H9 (cell line): ENCODE results near the gene TM9SF3. TPM values are rescaled to one million over a fixed set of nuclear protein-coding genes. Genes with fewer than 3 reads are reported as not detected.

Experiments
- DNase-seq: peaks from one replicate; pipeline ENCODE4 v3.0.0-alpha.2; 2017
- H2AFZ ChIP-seq: one replicate; pipeline ENCODE4 v1.6.1; 2013; ENCODE audit warnings: mild to moderate bottlenecking, low read length, control low read depth, moderate library complexity
- H2AK5ac ChIP-seq: 2 replicates; pipeline ENCODE4 v1.6.1; 2013; ENCODE audit warnings: low read length, control low read depth, mixed read lengths; ENCODE audit not compliant: insufficient read length
- H2BK120ac ChIP-seq: one replicate; pipeline ENCODE4 v1.6.1; 2013; ENCODE audit warnings: low read depth, mild to moderate bottlenecking, low read length, control low read depth, inconsistent platforms; ENCODE audit not compliant: poor library complexity, severe bottlenecking
- H2BK12ac ChIP-seq: 2 replicates; pipeline ENCODE4 v1.6.1; 2013; ENCODE audit warnings: low read length, control low read depth, mixed read lengths, low read depth; ENCODE audit not compliant: insufficient read length
- H2BK15ac ChIP-seq: 2 replicates; pipeline ENCODE4 v1.6.1; 2013; ENCODE audit warnings: low read depth, low read length, control low read depth
- H2BK20ac ChIP-seq: one replicate; pipeline ENCODE4 v1.6.1; 2013; ENCODE audit warnings: low read depth, mild to moderate bottlenecking, low read length, control low read depth, inconsistent platforms; ENCODE audit not compliant: poor library complexity, severe bottlenecking
- H2BK5ac ChIP-seq: 2 replicates; pipeline ENCODE4 v1.6.1; 2013; ENCODE audit warnings: low read length, control low read depth, mixed read lengths; ENCODE audit not compliant: insufficient read length
- H3K14ac ChIP-seq: 2 replicates; pipeline ENCODE4 v1.6.1; 2013; ENCODE audit warnings: low read length, control low read depth; ENCODE audit not compliant: insufficient read depth
- H3K18ac ChIP-seq: 2 replicates; pipeline ENCODE4 v1.6.1; 2013; ENCODE audit warnings: low read depth, mild to moderate bottlenecking, mixed read lengths, low read length, control low read depth; ENCODE audit not compliant: insufficient read length
- H3K23ac ChIP-seq: 2 replicates; pipeline ENCODE4 v1.6.1; 2013; ENCODE audit warnings: low read length, control low read depth, mixed read lengths, low read depth; ENCODE audit not compliant: insufficient read length
- H3K23me2 ChIP-seq: 2 replicates; pipeline ENCODE4 v1.6.1; 2013; ENCODE audit warnings: low read depth, mild to moderate bottlenecking, mixed read lengths, low read length, control low read depth; ENCODE audit not compliant: insufficient read length, poor library complexity, severe bottlenecking
- H3K27ac ChIP-seq: 2 replicates; pipeline ENCODE4 v1.5.1; 2013; ENCODE audit warnings: low read length, control low read depth, mixed read lengths, low read depth; ENCODE audit not compliant: insufficient read length
- H3K27me3 ChIP-seq: 2 replicates; pipeline ENCODE4 v1.6.1; 2013; ENCODE audit warnings: low read length, control low read depth, inconsistent platforms; ENCODE audit not compliant: insufficient read depth
- H3K4ac ChIP-seq: 2 replicates; pipeline ENCODE4 v1.6.1; 2013; ENCODE audit warnings: low read depth, mild to moderate bottlenecking, control low read depth, inconsistent platforms, low read length, moderate library complexity
- H3K4me1 ChIP-seq: 2 replicates; pipeline ENCODE4 v1.6.1; 2013; ENCODE audit warnings: low read length, control low read depth, inconsistent platforms; ENCODE audit not compliant: insufficient read depth
- H3K4me2 ChIP-seq: 2 replicates; pipeline ENCODE4 v1.6.1; 2013; ENCODE audit warnings: low read length, control low read depth, mixed read lengths; ENCODE audit not compliant: insufficient read length, insufficient read depth
- H3K56ac ChIP-seq: 2 replicates; pipeline ENCODE4 v1.6.1; 2013; ENCODE audit warnings: low read depth, mild to moderate bottlenecking, mixed read lengths, low read length, control low read depth; ENCODE audit not compliant: insufficient read length
- H3K79me1 ChIP-seq: 2 replicates; pipeline ENCODE4 v1.6.1; 2013; ENCODE audit warnings: low read depth, mild to moderate bottlenecking, moderate library complexity, low read length, control low read depth, inconsistent platforms; ENCODE audit not compliant: insufficient read depth, poor library complexity, severe bottlenecking
- H3K79me2 ChIP-seq: 2 replicates; pipeline ENCODE4 v1.6.1; 2013; ENCODE audit warnings: low read length, control low read depth, inconsistent platforms; ENCODE audit not compliant: insufficient read depth
- H3K9ac ChIP-seq: 2 replicates; pipeline ENCODE4 v1.6.1; 2013; ENCODE audit warnings: low read length, control low read depth, mixed read lengths; ENCODE audit not compliant: insufficient read length; ENCODE audit errors: extremely low read depth
- H3K9me3 ChIP-seq: one replicate; pipeline ENCODE4 v1.6.1; 2013; ENCODE audit warnings: low read depth, low read length, inconsistent platforms; ENCODE audit not compliant: control insufficient read depth
- H3T11ph ChIP-seq: one replicate; pipeline ENCODE4 v1.6.1; 2013; ENCODE audit warnings: mild to moderate bottlenecking, low read length, control low read depth, inconsistent platforms
- H4K20me1 ChIP-seq: one replicate; pipeline ENCODE4 v1.6.1; 2013; ENCODE audit not compliant: control insufficient read depth, insufficient read length, insufficient read depth
- H4K5ac ChIP-seq: 2 replicates; pipeline ENCODE4 v1.6.1; 2013; ENCODE audit warnings: low read depth, mild to moderate bottlenecking, mixed read lengths, low read length, control low read depth; ENCODE audit not compliant: insufficient read length
- H4K8ac ChIP-seq: replicated peaks from 2 replicates; pipeline ENCODE4 v1.6.1; 2013; ENCODE audit warnings: low read length, control low read depth, mixed read lengths, low read depth; ENCODE audit not compliant: insufficient read length
- H4K91ac ChIP-seq: 2 replicates; pipeline ENCODE4 v1.6.1; 2013; ENCODE audit warnings: low read depth, mild to moderate bottlenecking, moderate library complexity, mixed read lengths, low read length, control low read depth; ENCODE audit not compliant: insufficient read length
- H3K27ac Mint-ChIP-seq, 3 experiments: 2 replicates in 2 of 3; 3 replicates in 1 of 3; pipeline ENCODE4 v1.8.0; 2020 to 2021; ENCODE audit warnings: mixed read lengths in 3 of 3, mild to moderate bottlenecking in 1 of 3, moderate library complexity in 1 of 3
- H3K27me3 Mint-ChIP-seq: 2 replicates; pipeline ENCODE4 v1.8.0; 2021; ENCODE audit warnings: low read depth, mild to moderate bottlenecking, moderate library complexity, mixed read lengths
- H3K36me3 Mint-ChIP-seq, 3 experiments: 2 replicates in 2 of 3; 3 replicates in 1 of 3; pipeline ENCODE4 v1.8.0; 2020 to 2021; ENCODE audit warnings: low read depth in 3 of 3, mixed read lengths in 3 of 3; ENCODE audit not compliant: insufficient read depth in 1 of 3
- H3K4me1 Mint-ChIP-seq, 2 experiments: 2 replicates each; pipeline ENCODE4 v1.8.0; 2020; ENCODE audit warnings: mixed read lengths in 2 of 2
- H3K4me3 Mint-ChIP-seq, 2 experiments: 2 replicates in 1 of 2; 3 replicates in 1 of 2; pipeline ENCODE4 v1.8.0; 2020 to 2021; ENCODE audit warnings: mild to moderate bottlenecking in 2 of 2, mixed read lengths in 2 of 2, moderate library complexity in 1 of 2
- H3K9me3 Mint-ChIP-seq, 2 experiments: 2 replicates in 1 of 2; 3 replicates in 1 of 2; pipeline ENCODE4 v1.8.0; 2020; ENCODE audit warnings: mild to moderate bottlenecking in 2 of 2, mixed read lengths in 2 of 2, moderate library complexity in 1 of 2
- WGBS: extraction: QIAGEN DNeasy Blood & Tissue Kit; methylation state at CpG from one replicate; pipeline ENCODE4 v1.1.7; 2013; ENCODE audit warnings: missing lambda C conversion rate, low lambda C conversion rate, mixed read lengths; ENCODE audit not compliant: insufficient read length; ENCODE audit errors: extremely low coverage; 5-methylcytosine and 5-hydroxymethylcytosine counted together
- total RNA-seq: library from RNA; stranded (reverse); gene quantifications from 2 replicates; pipeline ENCODE4 v1.2.1, GENCODE V29; 2021
- TF ChIP-seq, protein P1 (sequence below): fragments of 200-600 bp; sonication (generic); conservative IDR thresholded peaks from 3 replicates; pipeline ENCODE4 v1.8.0; 2021; ENCODE audit warnings: antibody characterized with exemption, mild to moderate bottlenecking

The TM9SF3 gene
- total RNA-seq, 1 experiment from 2014 or later, result 120 TPM

DNA sequence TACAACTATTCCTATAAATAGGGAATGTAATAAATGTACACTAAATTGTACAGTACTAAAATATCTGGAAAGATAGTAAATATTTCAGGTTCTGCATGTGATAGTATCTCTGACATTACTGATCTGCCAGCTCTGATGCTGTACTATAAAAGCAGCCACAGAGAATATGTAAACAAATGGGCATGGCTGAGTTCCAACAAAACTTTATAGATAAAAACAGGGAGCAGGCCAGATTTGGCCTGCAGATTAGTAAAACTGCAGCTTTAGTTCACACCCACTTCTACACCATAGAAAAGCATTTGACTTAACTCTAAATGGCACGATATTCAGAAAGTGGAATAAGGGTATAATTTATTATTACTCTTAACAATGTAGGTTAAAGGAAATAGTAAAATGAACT is 54.3 kb downstream of the TM9SF3 start:
- no peaks in the 10 kb centered on the region; the same call in 1 of the 2 replicates for H3K79me2 ChIP-seq
- no peak overlapping the region for H2BK15ac ChIP-seq
- no peaks in the 10 kb centered on the region for H3K23me2 ChIP-seq
- no peaks in the 10 kb centered on the region for H4K20me1 ChIP-seq
- H3K36me3 Mint-ChIP-seq, result peaks cover 2 to 24% (median 15%) of the 10 kb centered on the region in 3 experiments; a peak in 6 of 7 replicates
- no peak overlapping the region for H3T11ph ChIP-seq
- no peak overlapping the region for H3K14ac ChIP-seq
- no peak overlapping the region for H2BK20ac ChIP-seq
- H3K27me3 ChIP-seq, result no peaks in the 10 kb centered on the region
- no peaks in the 10 kb centered on the region for H3K27me3 Mint-ChIP-seq
- no peak for DNase-seq
- H2AK5ac ChIP-seq, result no peak overlapping the region
- H3K23ac ChIP-seq, result no peak overlapping the region
- H4K5ac ChIP-seq, result no peak overlapping the region
- WGBS, result no CpG with 5 or more reads among the region's 1 CpG
- no peak overlapping the region for H3K4me2 ChIP-seq
- no peaks in the 10 kb centered on the region for H3K4me1 Mint-ChIP-seq
- no peak overlapping the region for H2BK120ac ChIP-seq
- H3K4ac ChIP-seq, result no peak overlapping the region
- peaks cover 2% of the 10 kb centered on the region for H3K79me1 ChIP-seq
- H3K27ac Mint-ChIP-seq, result no peak overlapping the region
- TF ChIP-seq, protein P1, sequence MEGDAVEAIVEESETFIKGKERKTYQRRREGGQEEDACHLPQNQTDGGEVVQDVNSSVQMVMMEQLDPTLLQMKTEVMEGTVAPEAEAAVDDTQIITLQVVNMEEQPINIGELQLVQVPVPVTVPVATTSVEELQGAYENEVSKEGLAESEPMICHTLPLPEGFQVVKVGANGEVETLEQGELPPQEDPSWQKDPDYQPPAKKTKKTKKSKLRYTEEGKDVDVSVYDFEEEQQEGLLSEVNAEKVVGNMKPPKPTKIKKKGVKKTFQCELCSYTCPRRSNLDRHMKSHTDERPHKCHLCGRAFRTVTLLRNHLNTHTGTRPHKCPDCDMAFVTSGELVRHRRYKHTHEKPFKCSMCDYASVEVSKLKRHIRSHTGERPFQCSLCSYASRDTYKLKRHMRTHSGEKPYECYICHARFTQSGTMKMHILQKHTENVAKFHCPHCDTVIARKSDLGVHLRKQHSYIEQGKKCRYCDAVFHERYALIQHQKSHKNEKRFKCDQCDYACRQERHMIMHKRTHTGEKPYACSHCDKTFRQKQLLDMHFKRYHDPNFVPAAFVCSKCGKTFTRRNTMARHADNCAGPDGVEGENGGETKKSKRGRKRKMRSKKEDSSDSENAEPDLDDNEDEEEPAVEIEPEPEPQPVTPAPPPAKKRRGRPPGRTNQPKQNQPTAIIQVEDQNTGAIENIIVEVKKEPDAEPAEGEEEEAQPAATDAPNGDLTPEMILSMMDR, result no peak
- no peak overlapping the region for H3K4me3 Mint-ChIP-seq
- no peaks in the 10 kb centered on the region for H3K4me1 ChIP-seq
- no peak overlapping the region for H2BK12ac ChIP-seq
- H2AFZ ChIP-seq, result no peak overlapping the region
- no peak overlapping the region for H2BK5ac ChIP-seq
- H3K27ac ChIP-seq, result no peak overlapping the region
- no peak overlapping the region for H3K9ac ChIP-seq
- no peaks in the 10 kb centered on the region for H3K9me3 Mint-ChIP-seq
- H4K8ac ChIP-seq, result no peak overlapping the region
- H3K18ac ChIP-seq, result no peak overlapping the region
- no peak overlapping the region for H3K56ac ChIP-seq
- H3K9me3 ChIP-seq, result no peaks in the 10 kb centered on the region
- no peak overlapping the region for H4K91ac ChIP-seq
